ENCODE data around the gene PRDM1. TPM values are rescaled to one million over a fixed set of nuclear protein-coding genes. Genes with fewer than 3 reads are reported as not detected.

PRDM1 gene
- total RNA-seq, 1 donor from 2014 or later = 19.6 TPM

DNA sequence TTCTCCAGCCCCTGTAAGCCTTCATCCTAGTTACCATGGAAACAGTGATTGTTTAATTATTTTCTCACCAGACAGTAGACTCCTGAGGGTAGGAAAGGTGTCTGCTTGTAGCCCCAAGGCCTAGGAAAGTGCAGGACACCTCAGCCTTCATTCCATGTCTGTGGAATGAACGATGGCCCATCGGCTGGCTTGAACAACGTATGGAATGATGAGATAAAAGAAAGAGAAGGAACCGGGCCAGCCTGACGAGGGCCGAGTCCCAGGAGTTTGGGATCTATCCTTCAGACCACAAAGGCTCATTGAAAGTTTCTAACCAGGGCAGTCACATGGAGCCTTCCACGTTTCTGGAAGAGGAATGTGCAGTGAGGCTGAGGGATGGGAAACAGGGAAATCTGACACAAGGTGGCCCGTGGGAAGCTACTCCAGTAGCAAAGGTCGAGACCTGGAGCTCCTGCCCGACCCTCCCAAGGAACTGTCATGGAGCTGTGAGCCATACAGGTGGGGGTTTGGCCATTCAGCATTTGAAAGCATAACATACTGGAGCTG is 46.1 kb downstream of the PRDM1 start:
- DNase-seq (ENCODE audit: low spot score) = no peak
- TF ChIP-seq, protein P1, sequence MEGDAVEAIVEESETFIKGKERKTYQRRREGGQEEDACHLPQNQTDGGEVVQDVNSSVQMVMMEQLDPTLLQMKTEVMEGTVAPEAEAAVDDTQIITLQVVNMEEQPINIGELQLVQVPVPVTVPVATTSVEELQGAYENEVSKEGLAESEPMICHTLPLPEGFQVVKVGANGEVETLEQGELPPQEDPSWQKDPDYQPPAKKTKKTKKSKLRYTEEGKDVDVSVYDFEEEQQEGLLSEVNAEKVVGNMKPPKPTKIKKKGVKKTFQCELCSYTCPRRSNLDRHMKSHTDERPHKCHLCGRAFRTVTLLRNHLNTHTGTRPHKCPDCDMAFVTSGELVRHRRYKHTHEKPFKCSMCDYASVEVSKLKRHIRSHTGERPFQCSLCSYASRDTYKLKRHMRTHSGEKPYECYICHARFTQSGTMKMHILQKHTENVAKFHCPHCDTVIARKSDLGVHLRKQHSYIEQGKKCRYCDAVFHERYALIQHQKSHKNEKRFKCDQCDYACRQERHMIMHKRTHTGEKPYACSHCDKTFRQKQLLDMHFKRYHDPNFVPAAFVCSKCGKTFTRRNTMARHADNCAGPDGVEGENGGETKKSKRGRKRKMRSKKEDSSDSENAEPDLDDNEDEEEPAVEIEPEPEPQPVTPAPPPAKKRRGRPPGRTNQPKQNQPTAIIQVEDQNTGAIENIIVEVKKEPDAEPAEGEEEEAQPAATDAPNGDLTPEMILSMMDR (IDR thresholded peaks at IDR 0.05; ENCODE audit: unreplicated experiment) = no peak
- Mint-ChIP-seq H3K9me3 (ENCODE audit: unreplicated experiment) (no peaks in the 10 kb centered on the region), H3K27ac (ENCODE audit: unreplicated experiment) (no peak overlapping the region), H3K4me3 (ENCODE audit: unreplicated experiment) (no peak overlapping the region), H3K27me3 (ENCODE audit: unreplicated experiment) (peaks cover 3% of the 10 kb centered on the region), H3K36me3 (ENCODE audit: low read depth, unreplicated experiment) (no peaks in the 10 kb centered on the region), H3K4me1 (ENCODE audit: unreplicated experiment) (peaks cover 10% of the 10 kb centered on the region)

DNA sequence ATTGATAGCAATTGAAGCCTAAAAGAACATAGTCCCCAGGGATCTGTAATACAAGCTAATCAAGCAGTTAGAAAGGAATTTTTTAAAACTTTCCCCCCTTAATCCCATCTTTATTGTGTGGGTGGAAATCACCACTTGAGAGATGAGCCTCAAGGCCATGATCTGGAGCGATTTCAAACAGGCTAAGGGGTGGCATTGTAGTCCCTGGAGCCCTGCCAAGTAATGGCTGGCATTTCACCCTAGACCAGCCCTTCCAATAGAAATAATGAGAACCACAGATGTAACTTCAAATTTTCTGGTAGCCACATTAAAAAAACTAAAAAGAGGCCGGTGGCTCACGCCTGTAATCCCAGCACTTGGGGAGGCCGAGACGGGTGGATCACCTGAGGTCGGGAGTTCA is 46.9 kb downstream of the PRDM1 start:
- TF ChIP-seq, protein P1 (IDR thresholded peaks at IDR 0.05; ENCODE audit: unreplicated experiment) = no peak
- peaks cover 14% of the 10 kb centered on the region for H3K4me1 Mint-ChIP-seq (ENCODE audit: unreplicated experiment)
- peaks cover 3% of the 10 kb centered on the region for H3K27me3 Mint-ChIP-seq (ENCODE audit: unreplicated experiment)
- H3K9me3 Mint-ChIP-seq (ENCODE audit: unreplicated experiment) = no peaks in the 10 kb centered on the region
- H3K36me3 Mint-ChIP-seq (ENCODE audit: low read depth, unreplicated experiment) = no peaks in the 10 kb centered on the region
- no peak for DNase-seq (ENCODE audit: low spot score)
- H3K4me3 Mint-ChIP-seq (ENCODE audit: unreplicated experiment) = no peak overlapping the region
- no peak overlapping the region for H3K27ac Mint-ChIP-seq (ENCODE audit: unreplicated experiment)

DNA sequence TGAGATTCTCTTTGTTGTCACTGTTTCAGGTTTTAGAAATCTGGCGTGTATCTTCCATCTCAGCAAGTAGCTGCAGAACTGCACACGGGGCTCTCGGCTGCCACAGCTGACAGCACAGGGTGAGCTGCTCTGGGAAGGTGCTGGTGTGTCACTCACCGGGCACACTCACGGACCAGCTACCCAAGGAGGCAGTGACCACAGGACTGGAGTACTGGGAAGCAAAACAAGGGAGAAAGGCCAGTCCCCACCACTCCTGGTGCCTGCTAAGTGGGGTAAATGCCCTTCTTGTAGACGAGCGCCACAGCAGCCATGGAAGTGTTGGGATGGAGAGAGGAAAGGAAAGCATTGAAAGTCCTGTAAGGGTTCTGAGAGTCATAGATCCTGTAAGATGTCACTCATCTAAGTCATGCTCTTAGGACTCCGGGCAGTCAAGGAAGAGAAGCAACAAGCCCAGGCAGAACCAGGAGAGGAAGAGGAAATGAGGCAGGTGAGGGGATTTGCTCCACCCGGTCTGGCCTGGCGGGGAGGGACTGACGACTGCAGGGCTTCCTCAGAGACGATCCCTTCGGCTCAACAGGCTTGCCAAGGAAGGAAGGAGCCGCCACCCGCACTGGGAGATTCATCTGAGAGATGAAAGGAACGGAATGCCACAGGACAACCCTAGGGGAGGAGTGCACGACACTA is 48.1 kb downstream of the PRDM1 start:
- Mint-ChIP-seq H3K9me3 (ENCODE audit: unreplicated experiment) (no peaks in the 10 kb centered on the region), H3K27ac (ENCODE audit: unreplicated experiment) (peak overlapping the region; percentile 28), H3K4me3 (ENCODE audit: unreplicated experiment) (no peak overlapping the region), H3K27me3 (ENCODE audit: unreplicated experiment) (peaks cover 3% of the 10 kb centered on the region), H3K36me3 (ENCODE audit: low read depth, unreplicated experiment) (no peaks in the 10 kb centered on the region), H3K4me1 (ENCODE audit: unreplicated experiment) (peaks cover 15% of the 10 kb centered on the region)
- peak; percentile 26 for DNase-seq (ENCODE audit: low spot score)
- TF ChIP-seq, protein P1 (IDR thresholded peaks at IDR 0.05; ENCODE audit: unreplicated experiment) = no peak

DNA sequence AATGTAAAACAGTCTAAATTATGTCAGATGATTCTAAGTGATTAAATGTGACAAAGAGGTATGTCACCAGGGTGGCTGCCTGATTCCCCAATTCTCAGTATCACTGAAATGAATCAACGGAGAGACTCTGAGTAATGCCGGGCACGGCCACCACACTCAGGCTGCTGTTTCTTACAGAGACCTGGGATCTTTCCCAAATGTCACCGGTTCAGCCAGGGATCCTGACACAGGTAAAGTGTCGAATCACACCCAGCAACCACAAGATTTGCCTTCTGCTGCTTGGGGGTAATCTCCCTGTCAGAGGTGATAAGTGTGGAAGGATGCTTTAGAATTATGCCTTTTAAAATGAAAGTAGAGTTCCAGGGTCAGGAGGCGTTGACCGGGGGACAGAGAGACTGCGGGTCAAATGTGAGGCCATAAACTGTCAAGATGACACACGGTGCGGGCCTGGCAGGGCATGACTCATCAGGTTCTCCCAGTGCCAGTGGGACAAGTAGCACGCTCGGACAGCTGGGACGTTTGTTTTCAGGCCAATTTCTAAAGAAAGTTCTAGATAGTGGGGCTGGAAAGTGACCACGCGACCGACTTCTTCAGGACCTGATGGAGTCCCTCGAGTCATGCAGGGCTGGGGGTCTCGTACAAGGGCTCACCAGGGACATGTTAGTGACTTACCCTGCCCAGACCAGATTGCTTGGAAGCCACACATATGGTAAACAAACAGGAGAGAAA is 48.9 kb downstream of the PRDM1 start:
- no peak for DNase-seq (ENCODE audit: low spot score)
- H3K36me3 Mint-ChIP-seq (ENCODE audit: low read depth, unreplicated experiment) = no peaks in the 10 kb centered on the region
- H3K4me3 Mint-ChIP-seq (ENCODE audit: unreplicated experiment) = no peak overlapping the region
- peaks cover 3% of the 10 kb centered on the region for H3K27me3 Mint-ChIP-seq (ENCODE audit: unreplicated experiment)
- no peaks in the 10 kb centered on the region for H3K9me3 Mint-ChIP-seq (ENCODE audit: unreplicated experiment)
- peak overlapping the region; percentile 48 for H3K27ac Mint-ChIP-seq (ENCODE audit: unreplicated experiment)
- peaks cover 15% of the 10 kb centered on the region for H3K4me1 Mint-ChIP-seq (ENCODE audit: unreplicated experiment)
- TF ChIP-seq, protein P1 (IDR thresholded peaks at IDR 0.05; ENCODE audit: unreplicated experiment) = no peak
